Measurements from ENCODE around the gene ATP6V0C. TPM values are rescaled to one million over a fixed set of nuclear protein-coding genes. Genes with fewer than 3 reads are reported as not detected.

The ATP6V0C gene
- total RNA-seq, 1 experiment from 2014 or later, result 67.4 TPM

DNA sequence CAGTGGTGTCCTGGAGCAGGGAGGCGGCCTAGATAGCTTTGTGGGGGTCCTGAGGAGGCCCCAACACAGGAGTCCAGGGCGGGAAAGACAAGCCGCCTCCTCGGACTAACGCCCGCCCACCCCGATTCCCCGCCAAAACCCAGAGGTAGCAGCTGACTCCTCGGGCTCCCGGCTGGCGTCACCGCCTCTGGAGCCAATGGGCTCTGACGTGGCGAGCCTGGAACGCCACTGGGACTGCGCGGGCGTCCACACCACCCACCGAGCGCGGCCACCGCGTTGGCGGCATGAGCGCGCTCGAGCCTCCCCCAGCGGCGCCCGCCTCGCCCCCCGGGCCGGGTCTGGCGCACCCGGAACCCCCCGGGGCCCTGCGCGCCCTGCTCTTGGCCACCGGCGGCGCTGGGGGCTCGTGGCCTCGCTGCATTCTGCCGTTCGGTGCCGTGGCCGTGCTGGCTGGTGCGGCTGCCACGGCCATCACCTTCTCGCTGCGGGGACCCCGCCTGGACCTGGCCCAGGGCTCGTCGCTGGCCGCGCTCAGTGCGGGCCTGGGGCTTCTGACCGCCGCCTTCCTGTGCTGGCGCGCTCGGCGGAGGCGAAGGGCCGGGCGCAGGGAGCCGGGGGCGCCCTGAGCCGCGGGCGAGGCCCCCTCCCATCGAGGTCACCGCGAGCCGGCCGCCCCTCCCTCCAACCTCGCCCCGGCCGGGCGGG is 46.1 kb upstream of the ATP6V0C start:
- Histone ChIP-seq H3K27me3 (ENCODE audit: low read length) (no peaks in the 10 kb centered on the region), H2AFZ (ENCODE audit: low read length) (peak overlapping the region; percentile 72), H4K20me1 (ENCODE audit: low read length) (no peaks in the 10 kb centered on the region), H3F3A (ENCODE audit: low read length, unreplicated experiment) (no peaks in the 10 kb centered on the region), H3K27ac (ENCODE audit: low read length) (no peak overlapping the region), H3K9me3 (ENCODE audit: low read length) (no peaks in the 10 kb centered on the region), H3K79me2 (ENCODE audit: low read length) (no peaks in the 10 kb centered on the region), H3K36me3 (ENCODE audit: low read depth, low read length) (no peaks in the 10 kb centered on the region), H3K9me2 (replicated peaks; ENCODE audit: low read length) (no peaks in the 10 kb centered on the region), H3K9ac (ENCODE audit: low read length) (peak overlapping the region; percentile 45), H3K4me2 (ENCODE audit: low read length) (peak overlapping the region; percentile 91), H3K4me3 (ENCODE audit: low read length) (peak overlapping the region; percentile 64), H3K4me1 (ENCODE audit: insufficient read depth, low read length) (peaks cover 9% of the 10 kb centered on the region; the same call in 1 of the 2 replicates)
- CTCF ChIA-PET, result interaction anchor here (0.7 kb wide), 1 partner anchor 8 kb away, joined by 3 read pairs; the partner anchor contains the start of gene TEDC2
- DNase-seq (peak; percentile 59), ATAC-seq (peak; percentile 61)
- POLR2A ChIA-PET (ENCODE audit: unreplicated experiment), result no interaction called here
- BruUV-seq (replicated peaks), result no TSS peak
- intact Hi-C loops (cut with micrococcal nuclease), result no loop called here
- TF ChIP-seq, protein P1, sequence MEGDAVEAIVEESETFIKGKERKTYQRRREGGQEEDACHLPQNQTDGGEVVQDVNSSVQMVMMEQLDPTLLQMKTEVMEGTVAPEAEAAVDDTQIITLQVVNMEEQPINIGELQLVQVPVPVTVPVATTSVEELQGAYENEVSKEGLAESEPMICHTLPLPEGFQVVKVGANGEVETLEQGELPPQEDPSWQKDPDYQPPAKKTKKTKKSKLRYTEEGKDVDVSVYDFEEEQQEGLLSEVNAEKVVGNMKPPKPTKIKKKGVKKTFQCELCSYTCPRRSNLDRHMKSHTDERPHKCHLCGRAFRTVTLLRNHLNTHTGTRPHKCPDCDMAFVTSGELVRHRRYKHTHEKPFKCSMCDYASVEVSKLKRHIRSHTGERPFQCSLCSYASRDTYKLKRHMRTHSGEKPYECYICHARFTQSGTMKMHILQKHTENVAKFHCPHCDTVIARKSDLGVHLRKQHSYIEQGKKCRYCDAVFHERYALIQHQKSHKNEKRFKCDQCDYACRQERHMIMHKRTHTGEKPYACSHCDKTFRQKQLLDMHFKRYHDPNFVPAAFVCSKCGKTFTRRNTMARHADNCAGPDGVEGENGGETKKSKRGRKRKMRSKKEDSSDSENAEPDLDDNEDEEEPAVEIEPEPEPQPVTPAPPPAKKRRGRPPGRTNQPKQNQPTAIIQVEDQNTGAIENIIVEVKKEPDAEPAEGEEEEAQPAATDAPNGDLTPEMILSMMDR (conservative IDR thresholded peaks at IDR 0.05; ENCODE audit: low read depth, low read length), result no peak
- no peak for TF ChIP-seq EZH2 (IDR thresholded peaks at IDR 0.05; ENCODE audit: low read length, unreplicated experiment)
- TF ChIP-seq EZH2phosphoT487 (IDR thresholded peaks at IDR 0.05; ENCODE audit: borderline replicate concordance, low read length), result no peak

DNA sequence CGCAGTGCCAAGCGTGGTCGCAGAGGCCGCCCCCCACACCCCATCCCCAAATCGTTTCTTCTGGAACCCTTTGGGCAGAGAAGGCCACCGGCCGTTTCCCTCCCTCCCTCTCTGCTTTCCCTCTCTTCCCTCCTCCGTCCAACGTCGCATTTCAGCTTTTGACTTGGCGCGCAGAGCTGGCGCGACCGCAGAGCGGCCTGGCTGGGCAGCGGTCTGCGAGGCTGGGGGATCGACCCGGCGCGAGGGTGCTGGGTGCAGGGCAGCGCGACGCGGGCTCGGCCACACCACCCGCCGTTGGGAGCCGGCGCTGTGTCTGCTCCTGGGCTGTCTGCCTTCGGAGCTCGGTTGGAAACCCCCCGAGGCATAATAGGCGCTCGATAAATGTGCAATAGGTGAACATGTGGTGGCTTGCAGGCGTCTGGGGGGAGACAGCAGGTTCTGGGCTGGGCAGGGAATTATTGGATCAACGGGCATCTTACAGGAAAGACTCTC is 45.5 kb upstream of the ATP6V0C start:
- TF ChIP-seq, protein P1 (conservative IDR thresholded peaks at IDR 0.05; ENCODE audit: low read depth, low read length), result no peak
- TF ChIP-seq EZH2phosphoT487 (IDR thresholded peaks at IDR 0.05; ENCODE audit: borderline replicate concordance, low read length) (no peak), EZH2 (IDR thresholded peaks at IDR 0.05; ENCODE audit: low read length, unreplicated experiment) (no peak)
- no peaks in the 10 kb centered on the region for H3K9me2 ChIP-seq (replicated peaks; ENCODE audit: low read length)
- no peaks in the 10 kb centered on the region for H4K20me1 ChIP-seq (ENCODE audit: low read length)
- DNase-seq (peak; percentile 31), ATAC-seq (peak; percentile 36)
- H3K27ac ChIP-seq (ENCODE audit: low read length), result no peak overlapping the region
- intact Hi-C loops (cut with micrococcal nuclease), result no loop called here
- ChIA-PET POLR2A (ENCODE audit: unreplicated experiment) (no interaction called here), CTCF (interaction anchor here (0.7 kb wide), 1 partner anchor 9 kb away, joined by 3 read pairs; the partner anchor contains the start of gene TEDC2)
- BruUV-seq (replicated peaks), result no TSS peak
- peak overlapping the region; percentile 45 for H3K9ac ChIP-seq (ENCODE audit: low read length)
- peaks cover 9% of the 10 kb centered on the region; the same call in 1 of the 2 replicates for H3K4me1 ChIP-seq (ENCODE audit: insufficient read depth, low read length)
- no peaks in the 10 kb centered on the region for H3K36me3 ChIP-seq (ENCODE audit: low read depth, low read length)
- peak overlapping the region; percentile 72 for H2AFZ ChIP-seq (ENCODE audit: low read length)
- H3K4me3 ChIP-seq (ENCODE audit: low read length), result peak overlapping the region; percentile 64
- no peaks in the 10 kb centered on the region for H3K79me2 ChIP-seq (ENCODE audit: low read length)
- H3K9me3 ChIP-seq (ENCODE audit: low read length), result no peaks in the 10 kb centered on the region
- no peaks in the 10 kb centered on the region for H3K27me3 ChIP-seq (ENCODE audit: low read length)
- H3K4me2 ChIP-seq (ENCODE audit: low read length), result peak overlapping the region; percentile 91
- no peaks in the 10 kb centered on the region for H3F3A ChIP-seq (ENCODE audit: low read length, unreplicated experiment)

All from PC-3 (cell line).